Measurements from ENCODE around the gene BCL2L11.

BCL2L11 gene

DNA sequence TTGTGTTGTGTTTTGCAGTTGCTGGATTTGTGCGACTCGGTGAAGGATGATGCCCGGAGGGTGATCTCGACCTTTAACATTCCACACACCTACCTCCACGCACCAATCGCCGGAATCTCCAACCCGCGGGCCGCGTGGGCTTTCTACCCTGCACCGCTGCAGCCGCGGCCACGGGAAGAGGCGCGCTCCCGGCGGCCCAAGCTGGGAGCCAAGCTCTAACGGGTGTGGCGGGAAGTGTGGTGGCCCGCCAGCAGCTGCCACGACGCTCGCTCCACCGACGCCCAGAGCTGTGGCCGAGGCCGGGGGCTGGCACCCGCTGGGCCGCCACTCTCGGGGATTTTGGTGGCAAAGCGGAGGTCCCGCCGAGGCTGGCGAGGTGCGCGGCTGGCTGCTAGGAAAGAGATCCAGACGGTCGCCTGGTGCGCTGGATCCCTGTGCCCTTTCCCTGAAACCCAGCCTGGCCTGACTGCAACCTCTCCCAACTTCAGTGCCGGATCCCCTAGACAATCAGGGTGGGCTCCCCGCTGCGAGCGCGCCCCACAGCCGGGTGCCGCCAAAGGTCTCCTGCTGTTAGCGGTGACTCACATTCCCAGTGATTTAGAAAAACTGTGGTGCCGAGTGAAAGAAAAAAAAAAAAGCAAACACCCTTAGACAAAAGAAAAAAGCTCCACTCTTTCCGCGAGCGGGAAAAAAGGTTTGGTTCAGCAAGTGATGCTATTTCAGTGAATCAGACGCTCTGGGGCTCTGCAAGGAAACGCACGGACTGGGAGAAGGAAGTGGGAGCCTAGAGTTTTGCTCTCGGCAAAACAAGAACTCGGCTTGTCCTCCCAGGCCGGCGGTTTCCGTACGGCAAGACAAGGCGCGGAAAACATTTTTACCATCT lies 2.9 kb upstream of the BCL2L11 start:
- DNase-seq: peak; percentile 65

DNA sequence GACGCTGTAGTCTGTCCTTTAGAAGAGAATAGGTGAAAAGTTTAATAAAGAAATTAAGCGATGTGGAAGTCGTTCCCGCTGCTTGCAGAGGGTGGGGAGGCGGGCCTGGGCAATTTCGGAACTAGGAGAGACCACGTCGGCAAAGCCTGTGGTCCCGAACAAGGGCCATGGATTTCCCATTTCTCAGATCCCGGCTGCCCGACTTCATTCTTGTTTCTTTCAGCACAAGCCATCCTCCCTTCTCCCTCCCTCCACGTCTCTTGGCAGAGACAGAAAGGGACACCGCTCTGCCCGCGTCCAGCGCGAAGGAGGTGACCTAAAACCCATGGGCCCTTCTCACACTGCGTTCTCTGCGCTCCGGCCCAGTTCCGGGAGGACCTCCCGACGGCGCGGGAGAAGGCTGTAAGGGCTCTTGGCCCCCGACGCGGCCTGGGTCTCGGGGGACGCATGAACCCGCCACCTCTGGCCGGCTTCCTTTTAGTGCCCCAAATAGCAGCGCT lies 2.2 kb upstream of the BCL2L11 start:
- DNase-seq: no peak

DNA sequence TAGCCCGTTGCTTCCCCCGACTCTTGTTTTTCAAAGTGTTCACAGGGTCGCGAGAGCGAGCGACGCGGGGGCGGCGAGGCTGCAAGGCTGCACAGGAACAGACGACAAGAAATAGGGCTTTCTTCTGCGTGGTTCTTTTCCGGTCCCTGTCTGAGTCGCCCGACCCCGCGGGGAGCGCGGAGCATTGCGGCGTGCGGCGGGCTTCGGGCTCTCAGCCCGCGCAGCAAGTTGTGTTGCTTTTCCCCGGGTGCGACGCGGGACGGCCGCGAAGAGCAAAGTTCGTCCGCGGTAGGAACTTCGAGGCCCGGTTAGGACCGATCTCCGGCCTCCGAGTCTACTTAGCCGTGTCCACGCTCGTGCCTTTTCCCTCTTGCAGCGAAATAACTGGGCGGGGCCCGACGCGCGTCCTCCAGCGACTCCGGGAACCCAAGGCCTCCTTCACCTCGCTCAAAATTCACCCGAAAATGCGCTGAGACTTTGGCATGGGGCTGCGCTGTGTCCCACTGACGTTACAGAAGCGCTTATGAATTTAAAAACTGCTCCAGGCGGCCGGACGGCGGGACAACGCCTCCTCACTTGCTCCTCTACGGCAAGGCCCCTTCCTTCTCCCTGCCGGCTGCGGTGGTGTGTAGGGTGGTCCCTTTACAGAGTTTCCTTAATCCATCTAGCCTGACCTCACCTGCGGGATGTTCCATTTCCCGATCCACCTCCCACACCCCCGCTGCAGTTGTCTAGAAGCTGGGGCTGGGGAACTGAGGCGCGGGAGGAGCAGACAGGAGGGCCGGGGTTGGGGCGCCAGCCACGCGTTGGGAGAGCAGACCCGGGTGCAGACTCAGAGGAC lies 1.5 kb upstream of the BCL2L11 start:
- no peak for DNase-seq

DNA sequence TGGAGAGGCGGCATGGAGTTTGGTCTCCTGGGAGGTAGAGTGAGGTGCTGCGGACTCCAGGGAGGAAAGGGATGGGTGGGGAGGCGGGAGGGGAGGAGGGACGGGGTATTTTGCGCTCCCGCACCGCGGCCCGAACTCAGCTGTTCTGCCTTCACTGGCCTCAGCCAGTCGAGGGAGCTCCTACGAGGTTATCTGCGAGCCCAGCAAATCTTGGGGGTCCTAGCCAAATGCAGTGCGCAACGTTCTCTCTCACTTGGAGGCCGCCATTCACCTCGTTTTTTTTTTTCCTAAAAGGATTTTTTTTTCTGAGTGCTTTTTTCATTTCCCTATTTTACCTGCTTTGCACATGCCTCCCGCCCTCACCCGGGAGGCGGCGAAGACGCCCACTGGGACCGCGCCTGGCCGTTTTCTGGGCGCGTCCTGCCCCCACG lies 877 bp upstream of the BCL2L11 start:
- DNase-seq: no peak

DNA sequence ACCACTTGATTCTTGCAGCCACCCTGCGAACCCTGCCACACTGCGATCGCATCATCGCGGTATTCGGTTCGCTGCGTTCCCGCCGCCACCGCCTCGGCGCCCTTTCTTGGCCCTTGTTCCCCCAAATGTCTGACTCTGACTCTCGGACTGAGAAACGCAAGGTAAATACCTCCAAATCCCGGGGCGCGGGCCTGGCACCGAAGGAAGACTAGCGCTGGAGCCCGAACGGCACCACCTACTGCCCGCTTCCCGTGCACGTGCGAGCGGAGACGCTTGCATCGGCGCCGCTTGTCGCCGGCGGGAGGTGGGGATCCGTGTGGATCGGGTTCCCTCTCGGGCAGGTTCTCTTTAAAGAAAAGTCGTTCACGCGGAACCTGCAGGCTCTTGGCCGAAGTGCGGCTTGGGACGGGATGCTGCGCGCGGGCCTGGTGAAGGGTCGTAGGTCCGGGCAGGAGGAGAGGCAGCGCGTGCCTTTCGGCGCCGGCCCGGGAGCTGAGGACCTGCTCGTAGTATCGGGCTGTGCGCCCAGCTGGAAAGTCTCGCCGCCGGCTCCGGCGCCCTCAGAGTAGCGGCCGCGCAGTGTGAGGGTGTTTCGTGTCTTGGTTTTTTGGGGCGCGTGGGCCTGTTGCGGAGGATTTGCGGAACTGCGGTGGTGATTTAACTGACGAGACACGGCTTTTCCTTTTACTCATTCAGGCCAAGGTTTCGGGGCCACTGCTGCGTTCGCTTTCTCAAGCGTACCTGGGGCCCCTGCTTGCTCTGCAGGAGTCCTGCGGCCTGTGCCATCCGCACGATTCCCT lies 514 bp downstream of the BCL2L11 start:
- no peak for DNase-seq

DNA sequence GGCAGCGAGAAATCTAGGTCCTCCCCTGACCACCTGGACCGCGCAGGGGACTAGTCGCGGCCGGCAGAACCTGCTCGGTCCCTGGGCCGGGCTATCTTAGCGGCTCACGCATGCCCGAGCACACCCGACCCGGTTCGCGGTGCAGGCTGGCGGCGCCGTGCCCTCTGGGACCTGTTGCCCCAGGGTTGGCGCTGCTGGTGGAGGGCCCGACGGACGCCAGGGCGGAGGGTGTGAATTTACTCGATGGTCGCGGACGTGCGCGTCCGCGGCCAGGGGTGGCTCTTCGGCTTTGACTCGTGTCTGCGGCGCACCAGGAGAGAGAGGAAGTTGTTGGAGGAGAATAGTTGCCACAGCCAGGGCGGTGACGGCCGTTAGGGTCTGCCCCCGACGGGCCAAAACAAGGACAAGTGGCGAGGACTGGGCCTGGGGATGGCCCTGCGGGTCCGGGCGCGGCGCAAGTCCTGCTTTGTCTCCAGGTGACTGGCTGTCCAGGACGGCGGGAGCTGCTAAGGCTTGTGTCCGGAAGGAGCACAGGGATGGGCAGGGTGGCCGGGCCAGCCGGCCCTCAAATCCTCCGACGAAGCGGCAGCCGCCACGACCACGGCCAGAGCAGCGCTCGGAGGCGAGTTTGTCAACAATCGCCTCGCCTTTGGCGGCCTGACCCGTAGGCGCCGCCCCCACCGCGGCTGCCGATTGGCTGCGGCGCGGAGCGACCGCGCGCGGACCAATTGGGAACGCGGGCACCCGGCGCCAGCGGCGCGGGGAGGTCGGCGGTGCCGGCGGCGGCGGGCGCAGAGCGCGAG lies 1.3 kb downstream of the BCL2L11 start:
- DNase-seq: peak; percentile 83

DNA sequence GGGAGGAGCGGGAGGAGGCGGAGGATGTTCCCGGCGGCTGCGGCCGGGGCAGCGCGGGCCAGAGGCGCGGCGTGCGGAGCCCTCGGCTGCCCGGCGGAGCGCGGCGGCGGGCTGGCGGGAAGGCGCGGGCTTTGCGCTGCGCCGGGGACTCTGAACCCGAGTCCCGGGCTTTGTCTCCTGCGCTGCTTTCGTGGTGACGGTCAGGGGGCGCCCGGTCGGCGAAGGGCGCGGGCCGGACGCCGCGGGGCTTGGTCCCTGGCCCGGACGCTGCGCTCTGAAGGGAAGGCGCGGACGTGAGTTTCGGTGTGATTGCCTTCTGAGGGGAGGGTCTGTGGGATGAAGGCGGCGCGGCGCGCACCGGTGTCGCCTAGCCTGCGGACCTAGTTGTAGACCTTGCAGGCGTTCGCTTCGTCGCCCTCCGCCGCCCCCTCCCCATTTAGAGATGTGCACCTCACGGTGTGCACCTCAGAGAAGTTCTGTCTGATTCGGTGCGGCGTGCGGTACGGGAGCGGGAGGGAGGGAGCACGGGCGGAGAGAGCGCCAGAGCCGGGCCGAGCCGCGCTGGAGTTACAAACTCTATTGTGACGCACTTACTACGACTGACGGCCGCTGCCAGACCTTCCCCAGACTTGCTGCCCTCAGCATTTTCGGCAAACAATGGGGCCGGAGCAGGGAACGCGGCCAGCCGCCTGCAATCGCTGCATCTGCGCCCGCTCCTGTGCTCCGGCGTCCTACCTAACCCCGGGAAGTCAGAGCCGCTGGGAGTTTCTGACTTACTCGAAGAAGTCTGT lies 2.1 kb downstream of the BCL2L11 start:
- DNase-seq: peak; percentile 56

DNA sequence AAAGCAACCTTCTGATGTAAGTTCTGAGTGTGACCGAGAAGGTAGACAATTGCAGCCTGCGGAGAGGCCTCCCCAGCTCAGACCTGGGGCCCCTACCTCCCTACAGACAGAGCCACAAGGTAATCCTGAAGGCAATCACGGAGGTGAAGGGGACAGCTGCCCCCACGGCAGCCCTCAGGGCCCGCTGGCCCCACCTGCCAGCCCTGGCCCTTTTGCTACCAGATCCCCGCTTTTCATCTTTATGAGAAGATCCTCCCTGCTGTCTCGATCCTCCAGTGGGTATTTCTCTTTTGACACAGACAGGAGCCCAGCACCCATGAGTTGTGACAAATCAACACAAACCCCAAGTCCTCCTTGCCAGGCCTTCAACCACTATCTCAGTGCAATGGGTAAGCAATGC lies 3.0 kb downstream of the BCL2L11 start:
- no peak for DNase-seq

DNA sequence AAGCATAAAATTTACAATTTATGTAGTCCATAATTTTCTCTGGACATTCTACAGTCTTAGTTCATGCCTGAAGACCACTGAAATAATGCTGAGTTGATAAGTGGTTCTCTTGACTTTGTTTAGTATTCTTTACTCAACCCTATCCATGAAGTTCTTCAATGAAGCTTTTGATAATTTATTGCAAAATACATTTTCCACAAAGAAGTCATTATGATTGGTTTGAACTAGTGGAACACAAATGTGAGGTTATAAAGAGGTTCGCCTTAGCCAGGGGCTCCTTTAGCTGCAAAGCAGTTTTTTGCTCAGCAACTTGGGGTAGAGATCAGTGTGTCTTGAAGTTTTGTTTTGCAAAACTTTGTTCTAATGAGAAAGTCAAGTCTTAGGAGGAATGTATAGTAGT lies 5.9 kb downstream of the BCL2L11 start:
- no peak for DNase-seq

DNA sequence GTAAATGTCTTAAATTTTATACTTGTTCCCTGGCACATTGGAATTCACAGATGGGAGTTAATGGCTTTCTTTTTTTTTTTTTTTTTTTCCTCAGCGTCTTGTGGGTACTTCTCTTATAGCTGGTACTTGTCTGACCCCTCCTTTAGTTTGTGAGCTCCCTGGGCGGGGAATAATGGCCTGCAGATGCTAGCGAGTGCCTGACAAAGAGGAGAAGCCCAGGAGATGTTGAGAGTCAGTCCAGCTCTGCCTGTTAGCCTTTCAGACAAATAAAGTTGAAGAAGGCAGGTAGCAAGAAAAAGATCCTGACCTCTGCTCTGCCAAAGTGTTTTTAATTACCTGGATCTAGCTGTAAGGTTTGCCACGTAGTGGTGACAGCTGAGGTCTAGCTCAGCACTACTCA lies 6.6 kb downstream of the BCL2L11 start:
- DNase-seq: no peak

DNA sequence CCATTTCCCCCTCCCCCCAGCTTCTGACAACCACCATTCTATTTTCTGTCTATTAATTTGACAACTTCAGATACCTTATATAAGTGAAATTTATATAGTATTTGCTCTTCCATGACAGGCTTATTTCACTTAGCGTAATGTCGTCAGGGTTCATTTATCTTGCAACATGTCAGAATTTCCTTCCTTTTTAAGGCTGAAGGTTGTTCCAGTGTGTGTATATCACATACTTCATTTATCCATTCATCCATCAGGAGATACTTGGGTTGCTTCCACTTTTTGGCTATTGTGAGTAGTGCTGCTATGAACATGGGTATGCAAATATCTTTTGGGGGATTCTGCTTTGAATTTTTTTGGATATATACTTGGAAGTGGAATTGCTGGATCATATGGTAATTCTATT lies 7.4 kb downstream of the BCL2L11 start:
- no peak for DNase-seq

DNA sequence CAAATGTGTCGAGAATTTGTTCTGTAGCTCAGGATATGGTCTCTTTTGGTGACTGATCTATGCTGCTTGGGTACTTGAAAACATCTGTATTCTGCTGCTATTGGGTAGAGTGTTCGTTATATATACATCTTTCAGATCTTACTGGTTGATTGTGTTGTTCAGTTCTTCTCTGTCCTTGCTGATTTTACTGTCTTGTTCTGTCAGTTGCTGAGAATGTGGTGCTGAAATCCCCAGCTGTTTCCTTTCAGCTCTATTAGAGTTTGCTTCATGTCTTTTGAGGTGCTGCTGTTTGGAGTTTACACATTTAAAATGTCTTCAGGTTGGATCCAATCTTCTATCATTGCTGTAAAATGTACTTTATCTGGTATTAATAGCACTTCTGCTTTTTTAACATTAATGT lies 12.9 kb downstream of the BCL2L11 start:
- DNase-seq: no peak

DNA sequence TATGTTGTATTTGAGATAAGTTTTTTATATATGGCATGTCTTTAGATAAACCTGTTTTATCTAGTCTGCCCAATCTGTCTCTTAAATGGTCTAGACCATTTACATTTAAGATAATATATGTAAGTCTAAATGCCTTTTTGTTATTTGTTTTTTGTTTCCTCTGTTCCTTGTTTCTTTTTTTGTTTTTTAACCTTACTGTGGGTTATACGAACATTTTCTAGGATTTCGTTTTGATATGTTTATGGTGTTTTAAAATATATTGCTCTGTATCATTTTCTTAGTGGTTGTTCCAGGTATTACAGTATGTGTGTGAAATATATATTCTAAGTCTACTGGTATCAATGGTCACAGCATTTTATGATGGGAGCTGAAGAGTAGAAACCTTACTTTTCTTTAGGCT lies 13.3 kb downstream of the BCL2L11 start:
- DNase-seq: no peak

DNA sequence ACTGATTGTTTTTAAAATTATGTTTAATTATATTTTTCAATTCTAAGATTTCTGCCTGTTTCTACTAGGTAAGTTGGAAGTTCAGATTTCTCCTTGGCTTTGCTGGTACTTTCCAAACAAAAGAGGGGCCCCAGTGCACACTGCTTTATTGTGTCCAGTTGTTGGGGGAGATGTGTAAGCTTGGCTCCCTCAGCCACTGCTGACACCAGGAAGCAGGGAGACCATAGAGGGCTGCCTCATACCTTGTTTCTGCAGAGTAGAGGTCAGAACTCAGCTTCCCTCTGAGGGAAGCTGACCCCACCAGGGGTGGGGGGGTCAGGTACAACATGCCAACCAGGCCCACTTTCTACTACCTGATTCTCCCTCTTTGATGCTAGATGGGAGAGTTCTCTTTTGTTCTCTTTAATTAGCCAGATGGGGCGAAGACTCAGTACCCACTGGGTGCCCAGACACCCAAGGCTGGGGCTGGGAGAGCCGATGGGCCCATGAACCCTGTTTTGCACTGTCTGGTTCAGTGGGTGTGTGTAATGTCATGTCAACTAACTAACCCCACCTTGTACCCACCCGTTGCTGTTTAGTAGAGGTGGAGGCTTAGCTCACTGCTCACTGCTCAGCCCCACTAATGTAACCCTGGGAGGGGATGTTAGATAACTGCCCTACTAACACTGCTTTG lies 14.7 kb downstream of the BCL2L11 start:
- no peak for DNase-seq

DNA sequence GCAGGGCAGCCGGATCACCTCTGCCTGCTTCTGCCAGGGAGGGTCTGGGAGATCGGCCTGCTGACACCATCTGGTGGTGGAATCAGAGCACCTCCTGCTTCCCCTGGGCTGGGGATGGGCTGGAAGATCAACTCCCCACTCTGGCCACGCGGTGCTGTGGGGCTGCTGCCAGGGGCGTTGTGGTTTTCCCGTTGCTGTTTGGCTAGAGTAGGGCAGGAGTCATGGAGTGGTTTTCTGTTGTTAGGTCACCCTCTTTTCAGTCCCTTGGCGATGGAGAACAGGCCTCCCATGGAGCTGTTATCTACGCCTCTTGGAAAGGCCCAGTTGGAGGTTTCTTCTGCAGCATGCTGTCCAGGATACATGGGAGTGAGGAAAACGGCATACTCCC lies 15.2 kb downstream of the BCL2L11 start:
- peak; percentile 47 for DNase-seq

DNA sequence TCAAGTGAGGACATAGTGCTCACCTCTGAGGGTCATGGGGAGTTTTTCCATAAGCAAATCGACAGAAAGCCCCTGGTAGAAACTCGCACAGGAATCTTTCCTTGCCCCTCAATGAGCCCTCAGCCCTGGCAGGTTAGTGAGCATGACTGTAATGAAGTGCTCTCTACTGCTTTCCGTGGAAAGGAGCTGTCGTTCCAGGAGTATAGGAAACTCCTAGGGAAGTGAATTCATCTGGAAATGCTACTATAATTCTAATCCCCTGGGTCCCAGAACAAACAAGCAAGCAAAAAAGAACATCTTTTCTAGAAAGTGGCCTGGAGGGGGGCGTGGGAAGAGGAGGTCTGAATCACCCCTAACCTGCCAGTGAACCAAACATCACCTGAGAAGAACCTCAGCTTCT lies 18.1 kb downstream of the BCL2L11 start:
- DNase-seq: no peak

DNA sequence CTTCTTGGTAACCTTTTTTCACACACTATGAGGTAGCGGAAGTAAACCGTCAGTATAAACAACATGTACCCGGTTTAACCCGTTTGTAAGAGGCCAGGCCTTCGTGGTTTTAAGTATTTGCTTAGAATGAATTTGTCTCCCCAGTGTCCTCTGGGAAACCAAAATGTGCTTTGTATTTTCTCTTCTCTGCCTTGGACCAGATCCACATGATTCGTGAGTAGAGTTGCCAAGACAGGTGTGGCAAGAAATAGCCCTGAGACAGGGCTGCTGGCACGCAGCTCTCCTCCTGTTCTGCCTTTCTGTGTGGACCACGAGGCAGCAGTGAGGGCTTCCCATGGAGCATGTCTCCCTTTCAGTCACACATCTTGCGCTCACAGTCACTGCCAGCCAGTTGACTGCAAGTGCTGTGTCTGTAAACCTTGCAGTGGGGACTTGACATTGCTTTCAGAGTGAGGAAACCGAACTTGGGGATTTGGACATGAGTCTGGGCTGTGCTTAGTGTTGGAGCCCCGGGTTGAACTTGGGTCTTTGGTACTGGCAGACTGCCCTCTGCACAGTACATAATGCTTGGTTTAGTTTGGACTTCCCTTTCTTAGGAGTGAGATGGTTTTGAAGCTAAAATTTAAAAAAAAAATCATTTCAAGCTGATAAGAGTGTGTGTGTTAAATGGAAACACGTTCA lies 19.1 kb downstream of the BCL2L11 start:
- no peak for DNase-seq

DNA sequence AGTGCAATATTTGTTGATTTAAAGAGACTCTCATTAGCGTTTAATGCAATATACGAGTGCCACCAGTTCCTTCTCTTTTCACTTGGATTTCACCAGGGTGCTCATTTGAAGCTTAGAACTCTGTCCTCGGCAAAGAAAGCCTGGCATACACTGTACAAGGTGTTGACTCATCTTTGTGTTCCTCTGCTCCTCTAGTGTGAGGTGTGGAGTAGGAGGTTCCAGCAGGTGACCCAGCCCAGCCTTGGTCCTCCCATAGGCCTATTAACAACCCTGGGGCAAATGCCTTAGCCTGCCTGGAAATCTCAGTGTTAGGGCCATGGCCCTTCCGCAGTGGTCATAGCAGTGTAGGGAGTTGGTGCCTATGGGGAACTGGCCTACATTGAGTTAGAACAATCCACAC lies 20.1 kb downstream of the BCL2L11 start:
- DNase-seq: no peak

DNA sequence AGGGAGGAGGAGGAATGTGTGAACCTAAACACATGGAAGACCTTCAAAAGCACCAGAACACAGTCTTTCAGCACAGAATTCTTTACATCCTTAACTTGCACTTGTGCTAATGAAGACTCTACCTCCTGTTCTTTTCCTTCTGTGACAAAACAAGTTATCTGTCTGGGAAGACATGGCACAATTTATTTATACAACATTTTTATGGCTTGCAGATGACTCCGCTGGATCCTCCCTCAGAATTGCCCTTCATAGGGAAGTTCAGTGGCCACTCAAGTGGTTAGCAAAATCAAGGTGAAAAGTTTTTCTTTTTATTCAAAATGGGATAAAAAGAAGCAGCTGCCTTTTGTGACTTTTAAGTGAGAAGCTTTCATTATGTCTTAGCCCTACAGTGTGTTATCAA lies 21.4 kb downstream of the BCL2L11 start:
- no peak for DNase-seq
